Hematopoietic multipotent progenitor cell treated with erythropoietin and hydrocortisone succinate and interleukin-3 and kit ligand, for 15 days (in vitro differentiated cells): Measurements from ENCODE around the gene TSHZ2.
A peak's percentile ranks its signal among the peaks of the same experiment; 100 is the strongest.

Source experiments
- DNase-seq: peaks from one replicate; pipeline ENCODE4 v3.0.0-alpha.2; 2015; ENCODE audit warnings: low spot score

The TSHZ2 gene

DNA sequence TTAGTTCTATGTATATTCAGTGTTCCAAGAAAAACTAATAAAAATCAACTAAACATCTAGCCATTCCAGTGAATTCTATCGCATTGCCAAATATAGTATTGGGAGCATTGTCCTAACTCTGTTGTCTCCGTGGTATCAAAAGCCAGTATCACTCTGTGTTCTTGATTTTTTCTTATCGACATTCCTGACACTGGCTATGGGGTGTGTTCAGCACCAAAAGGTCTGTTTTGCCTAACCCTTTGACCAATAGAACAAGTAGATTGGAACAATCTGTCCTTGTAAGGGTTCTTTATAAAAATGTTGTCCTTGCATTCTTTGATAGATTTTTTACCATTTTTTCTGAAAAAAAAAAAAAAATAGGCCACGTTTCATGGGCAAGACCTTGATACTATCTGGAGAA is 161.5 kb downstream of the TSHZ2 start:
- no peak for DNase-seq

- no peak for DNase-seq
Observed at GRCh38 chr20:53136473-53136872, 164.3 kb downstream of the TSHZ2 start.

DNA sequence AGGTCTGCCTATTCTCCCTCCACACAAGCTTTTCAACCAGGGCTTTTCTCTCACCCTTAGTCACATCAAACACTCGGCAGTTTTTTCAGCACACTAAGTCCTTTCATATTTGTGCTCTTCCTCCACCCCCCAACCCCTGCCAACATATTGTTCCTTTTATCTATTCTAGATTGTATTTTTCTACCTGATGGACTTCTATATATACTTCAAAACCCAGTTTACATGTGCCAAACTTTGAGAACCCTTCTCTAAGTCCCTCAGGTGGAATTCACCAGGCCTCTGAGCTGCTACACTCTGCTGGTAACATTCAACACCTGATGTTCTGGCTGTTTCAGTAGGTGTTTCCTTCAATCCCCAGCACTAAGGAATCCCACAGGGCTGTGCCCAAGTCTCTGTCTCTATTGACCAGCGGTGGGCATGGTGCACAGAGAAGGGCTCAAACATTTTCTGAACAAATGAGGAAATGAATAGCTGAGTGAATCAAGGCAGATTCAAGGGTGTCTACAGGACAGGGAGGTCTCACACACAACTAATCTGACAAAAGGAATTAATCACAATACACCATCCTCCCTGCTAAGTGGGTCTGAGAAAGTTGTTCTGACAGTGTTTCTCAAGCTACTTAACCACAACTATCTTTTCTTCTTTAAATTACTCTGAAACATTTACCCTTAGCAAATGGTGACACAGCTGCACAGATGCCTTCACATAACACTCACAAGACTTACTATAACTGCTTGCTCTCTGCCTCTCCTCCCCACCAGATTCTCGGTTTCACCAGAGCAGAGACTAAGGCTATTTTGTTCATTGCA is 166.5 kb downstream of the TSHZ2 start:
- DNase-seq, result no peak

- DNase-seq, result no peak
Observed at GRCh38 chr20:53141201-53142050, 169.3 kb downstream of the TSHZ2 start.

- DNase-seq, result peak; percentile 10
Observed at GRCh38 chr20:53142225-53143127, 170.3 kb downstream of the TSHZ2 start.

DNA sequence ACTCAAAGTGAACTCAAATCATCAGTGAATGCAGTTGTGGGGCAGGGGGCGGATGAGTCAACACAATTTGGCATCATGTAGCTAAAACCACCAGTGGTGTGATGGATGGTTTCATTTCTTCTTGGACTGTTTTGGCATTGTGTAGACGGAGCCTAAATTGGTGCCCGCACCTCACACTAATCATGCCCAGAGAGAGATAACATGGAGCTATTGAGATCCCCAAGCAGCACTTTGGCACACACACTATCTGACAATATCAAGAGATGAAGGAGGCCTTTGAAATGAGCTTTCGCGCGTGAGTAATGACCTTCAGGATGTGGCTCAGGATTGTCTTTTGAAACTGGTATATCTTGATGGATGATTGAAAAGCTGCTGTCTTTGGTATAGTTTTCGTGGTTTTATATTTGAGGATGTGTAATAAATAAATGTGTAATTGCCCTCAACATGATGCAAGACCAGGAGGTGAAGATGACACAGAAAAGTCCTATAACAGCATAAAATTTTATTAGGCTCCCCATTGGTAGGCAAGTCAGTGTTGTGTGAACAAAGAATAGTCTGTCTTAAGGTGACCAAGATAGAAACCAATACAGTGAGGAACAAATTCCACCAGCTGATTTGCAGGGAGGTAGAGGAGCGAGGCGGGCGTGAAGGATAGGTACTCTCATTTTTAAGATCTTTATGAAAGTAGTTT is 174.2 kb downstream of the TSHZ2 start:
- no peak for DNase-seq

GRCh38 chr20:53148771-53149147 is 176.6 kb downstream of the TSHZ2 start:
- DNase-seq, result no peak

DNA sequence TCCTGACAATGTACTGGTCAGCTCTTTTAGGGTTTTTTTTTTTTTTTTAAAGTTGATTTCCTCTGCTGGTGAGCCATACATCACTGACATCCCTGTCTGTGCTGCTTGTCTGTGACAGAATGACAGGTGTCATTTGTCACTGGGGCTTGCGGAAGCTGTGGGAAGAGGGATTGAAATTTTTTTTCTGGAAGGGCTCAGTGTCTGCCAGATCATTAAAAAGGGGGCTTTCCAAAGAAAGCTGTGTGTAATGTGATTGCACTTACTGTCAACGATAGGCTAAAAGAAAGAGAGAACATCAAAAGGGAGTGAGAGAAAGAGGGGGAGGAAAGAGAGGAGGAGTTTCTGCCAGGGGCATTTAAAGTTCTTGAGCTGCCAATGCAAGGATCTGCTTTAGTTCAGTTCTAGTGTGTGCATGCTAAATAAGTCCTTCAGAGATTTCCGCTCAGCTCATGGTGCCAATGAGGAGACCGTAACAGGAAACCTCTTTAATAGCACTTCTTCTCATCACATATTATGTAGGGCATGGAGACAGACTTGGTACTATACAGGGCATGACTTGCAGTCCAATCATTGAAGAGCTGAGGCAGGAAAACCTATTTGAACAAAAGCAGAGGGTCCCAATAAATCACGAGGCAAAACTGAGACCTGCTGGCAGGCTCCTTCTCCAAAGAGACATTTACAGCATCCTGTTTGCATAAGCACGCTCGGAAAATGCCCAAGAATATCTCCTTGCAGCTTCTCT is 177.2 kb downstream of the TSHZ2 start:
- DNase-seq, result no peak

GRCh38 chr20:53149890-53150205 is 177.7 kb downstream of the TSHZ2 start:
- DNase-seq, result no peak

GRCh38 chr20:53150532-53150931 is 178.4 kb downstream of the TSHZ2 start:
- no peak for DNase-seq

DNA sequence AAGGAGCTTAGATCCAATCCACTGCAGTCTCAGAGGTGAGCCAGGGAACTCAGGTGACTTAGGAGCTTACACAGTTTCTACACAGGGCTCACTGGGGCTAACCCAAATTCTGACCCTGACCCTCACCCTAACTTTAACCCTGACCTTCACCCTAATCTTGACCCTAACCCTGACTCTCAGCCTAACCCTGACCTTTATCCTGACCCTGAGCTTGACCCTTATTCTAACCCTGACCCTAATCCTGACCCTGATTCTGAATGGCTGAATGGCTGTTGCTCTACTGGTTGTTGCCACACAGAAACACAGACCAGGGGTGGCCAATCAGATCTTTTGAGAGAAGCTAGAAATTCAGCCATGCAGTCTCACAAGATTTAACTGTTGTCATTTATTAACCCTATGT is 180.1 kb downstream of the TSHZ2 start:
- no peak for DNase-seq

- no peak for DNase-seq
Observed at GRCh38 chr20:53154540-53154939, 182.4 kb downstream of the TSHZ2 start.

DNA sequence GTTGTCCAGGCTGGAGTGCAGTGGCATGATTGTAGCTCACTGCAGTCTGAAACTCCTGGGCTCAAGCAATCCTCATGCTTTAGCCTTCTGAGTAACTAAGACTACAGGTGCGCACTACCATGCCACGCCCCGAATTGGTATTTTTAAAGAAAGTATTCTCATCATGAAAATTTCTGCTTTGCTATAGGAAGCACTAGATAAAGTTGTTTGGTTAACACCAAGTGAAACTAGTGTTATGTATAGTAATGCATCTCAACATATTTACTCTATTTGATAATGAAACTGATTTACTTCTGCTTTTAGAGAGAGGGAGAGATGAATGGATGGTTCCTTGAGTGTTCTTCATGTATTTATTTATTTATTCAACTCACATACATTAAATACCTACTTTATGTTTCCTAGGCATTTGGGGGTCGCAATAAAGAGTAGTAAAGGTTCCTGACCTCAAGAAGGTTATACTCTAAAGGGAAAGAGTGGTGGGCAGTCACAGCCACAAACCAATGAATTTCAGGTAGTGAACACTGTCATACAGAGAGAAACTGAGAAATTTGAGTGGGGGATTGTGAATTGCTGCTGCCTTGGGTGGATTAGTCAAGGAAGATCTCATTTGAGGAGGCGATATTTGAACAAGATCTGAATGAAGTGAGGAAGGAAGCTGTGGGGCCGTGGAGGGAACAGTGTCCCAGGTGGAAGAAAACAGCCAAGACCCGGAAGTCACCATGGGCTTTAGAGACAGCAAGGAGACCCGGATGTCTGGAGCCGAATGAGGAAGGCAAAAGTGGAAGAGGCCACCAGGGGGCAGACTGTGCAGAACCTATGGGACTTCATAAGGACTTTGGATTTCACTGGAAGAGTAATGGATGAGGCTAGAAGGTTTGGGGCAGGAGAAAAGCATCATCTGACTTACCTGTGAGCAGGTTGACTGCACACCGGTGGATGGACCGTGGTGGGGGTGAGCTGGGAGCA is 185.6 kb downstream of the TSHZ2 start:
- peak; percentile 52 for DNase-seq

DNA sequence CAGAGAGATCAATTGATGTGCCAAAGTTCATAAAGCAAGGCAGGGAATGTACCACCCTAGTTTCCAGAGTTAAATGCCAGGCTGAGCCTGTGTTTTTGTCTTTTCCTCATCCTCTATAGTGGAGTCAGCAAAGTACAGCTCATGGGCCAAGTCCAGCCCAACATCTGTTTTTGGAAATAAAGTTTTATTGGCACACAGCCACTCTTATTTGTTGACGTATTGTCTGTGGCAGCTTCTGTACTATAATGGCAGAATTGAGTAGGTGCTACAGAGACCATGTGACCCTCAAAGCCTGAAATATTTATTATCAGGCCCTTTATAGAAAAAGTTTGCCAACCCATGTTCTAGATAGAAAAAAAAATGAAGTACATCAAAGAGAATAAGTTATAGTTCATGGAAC is 187.0 kb downstream of the TSHZ2 start:
- DNase-seq, result no peak

GRCh38 chr20:53161073-53161472 is 188.9 kb downstream of the TSHZ2 start:
- DNase-seq, result no peak

DNA sequence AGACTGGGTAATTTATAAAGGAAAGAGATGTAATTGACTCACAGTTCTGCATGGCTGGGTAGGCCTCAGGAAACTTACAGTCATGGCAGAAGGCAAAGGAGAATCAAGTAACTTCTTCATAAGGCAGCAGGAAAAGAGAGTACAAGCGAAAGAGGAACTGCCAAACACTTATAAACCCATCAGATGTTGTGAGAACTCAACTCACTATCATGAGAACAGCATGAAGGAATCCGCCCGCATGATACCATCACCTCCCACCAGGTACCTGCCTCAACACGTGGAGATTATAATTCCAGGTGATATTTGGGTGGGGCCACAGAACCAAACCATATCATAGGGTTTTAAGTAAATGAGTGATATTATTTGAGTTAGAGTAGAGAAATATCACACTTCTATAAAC is 189.3 kb downstream of the TSHZ2 start:
- no peak for DNase-seq

DNA sequence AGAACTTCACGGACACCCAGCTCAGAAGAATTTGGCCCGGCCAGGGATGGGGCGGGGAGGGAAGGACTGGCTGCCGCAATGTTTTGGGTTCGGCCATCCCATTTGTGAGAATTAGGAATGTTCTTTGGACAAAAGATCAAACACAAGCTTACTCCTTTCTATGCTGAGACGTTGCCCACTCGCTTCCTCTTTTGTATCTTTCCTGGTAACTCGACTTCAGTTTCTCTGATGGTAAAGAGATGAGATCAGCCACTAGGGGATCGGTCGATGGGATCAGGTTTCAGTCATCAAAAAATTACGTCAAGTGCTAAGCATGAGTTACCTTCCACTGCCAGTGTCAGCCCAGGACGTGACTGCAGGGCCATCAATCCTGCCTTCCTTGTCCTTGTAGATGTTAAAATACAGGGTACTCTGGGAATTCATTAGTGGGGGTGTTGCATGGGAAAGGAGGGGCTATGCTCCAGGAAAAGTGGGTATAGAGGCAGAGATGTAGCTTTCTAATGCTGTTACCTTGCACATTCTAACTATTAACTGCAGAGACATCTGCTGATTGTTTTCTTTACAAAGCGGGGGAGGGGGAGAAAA is 190.2 kb downstream of the TSHZ2 start:
- no peak for DNase-seq

GRCh38 chr20:53163486-53163885 is 191.3 kb downstream of the TSHZ2 start:
- no peak for DNase-seq

- no peak for DNase-seq
Observed at GRCh38 chr20:53164072-53164471, 191.9 kb downstream of the TSHZ2 start.

GRCh38 chr20:53165452-53165851 is 193.3 kb downstream of the TSHZ2 start:
- no peak for DNase-seq
